ENCODE measurements around the gene C17orf114.

The C17orf114 gene

GRCh38 chr17:4789951-4790704 lies 12.0 kb downstream of the C17orf114 start:
- H3K4me1 ChIP-seq, result peaks cover 0 to 39% (median 7%) of the 10 kb centered on the region in 4 donors

GRCh38 chr17:4789701-4789950 lies 12.5 kb downstream of the C17orf114 start:
- Histone ChIP-seq H3K27me3 (no peaks in the 10 kb centered on the region), H3K4me1 (peaks cover 0 to 40% (median 7%) of the 10 kb centered on the region in 4 donors), H3K4me3 (peak overlapping the region; percentile 66 to 78 (median 72)), H3K36me3 (no peaks in the 10 kb centered on the region), H3K9me3 (no peaks in the 10 kb centered on the region), H3K27ac (peak overlapping the region; percentile 88 to 98 (median 92))
- DNase-seq, result no peak
- TF ChIP-seq CTCF (IDR thresholded peaks at IDR 0.05) (no peak), POLR2A (IDR thresholded peaks at IDR 0.05) (no peak)

More at GRCh38 chr17:4789951-4790704, 12.0 kb downstream of the C17orf114 start:
- H3K4me3 ChIP-seq, result peak overlapping the region; percentile 66 to 78 (median 72)
- DNase-seq, result peak; percentile 80 to 94 (median 93)
- no peaks in the 10 kb centered on the region for H3K27me3 ChIP-seq
- H3K36me3 ChIP-seq, result no peaks in the 10 kb centered on the region
- peak; percentile 80 to 82 for TF ChIP-seq POLR2A (IDR thresholded peaks at IDR 0.05)
- TF ChIP-seq CTCF (IDR thresholded peaks at IDR 0.05), result peak; percentile 61 to 99 (median 90)
- H3K9me3 ChIP-seq, result no peaks in the 10 kb centered on the region
- H3K27ac ChIP-seq, result peak overlapping the region; percentile 88 to 98 (median 92)

GRCh38 chr17:4788807-4789700 lies 13.1 kb downstream of the C17orf114 start, which contains the start of gene GLTPD2:
Gene GLTPD2, plus strand, starts transcription at chr17:4788964. Its CDS starts 48 bp downstream, at chr17:4789012.
- Histone ChIP-seq H3K4me1 (peaks cover 0 to 40% (median 7%) of the 10 kb centered on the region in 4 donors), H3K27me3 (no peaks in the 10 kb centered on the region), H3K4me3 (peak within 1 kb of the TSS; percentile 66 to 78 (median 72)), H3K36me3 (no peaks in the 10 kb centered on the region), H3K9me3 (no peaks in the 10 kb centered on the region), H3K27ac (peak within 1 kb of the TSS; percentile 88 to 98 (median 92))
- TF ChIP-seq POLR2A (IDR thresholded peaks at IDR 0.05) (peak in 1 of 2 donors; percentile 22), CTCF (IDR thresholded peaks at IDR 0.05) (no peak)
- DNase-seq, result peak in 1 of 3 donors; percentile 61

- H3K27me3 ChIP-seq, result no peaks in the 10 kb centered on the region
- no peaks in the 10 kb centered on the region for H3K9me3 ChIP-seq
- H3K27ac ChIP-seq, result peak overlapping the region in 3 of 4 donors; percentile 10 to 98 (median 92)
- H3K4me3 ChIP-seq, result peak overlapping the region in 2 of 4 donors; percentile 71 to 78
- TF ChIP-seq POLR2A (IDR thresholded peaks at IDR 0.05) (no peak), CTCF (IDR thresholded peaks at IDR 0.05) (no peak)
- H3K36me3 ChIP-seq, result no peaks in the 10 kb centered on the region
- H3K4me1 ChIP-seq, result peaks cover 0 to 40% (median 7%) of the 10 kb centered on the region in 4 donors
- no peak for DNase-seq
These were observed 13.8 kb downstream of the C17orf114 start for GRCh38 chr17:4788159-4788806.

- H3K27ac ChIP-seq, result no peak overlapping the region
These were observed 15.6 kb downstream of the C17orf114 start for GRCh38 chr17:4786516-4786915.

More at GRCh38 chr17:4786516-4786915, 15.6 kb downstream of the C17orf114 start:
- no peaks in the 10 kb centered on the region for H3K36me3 ChIP-seq
- no peak for DNase-seq
- TF ChIP-seq POLR2A (IDR thresholded peaks at IDR 0.05), result no peak
- no peak for TF ChIP-seq CTCF (IDR thresholded peaks at IDR 0.05)
- peak overlapping the region in 2 of 4 donors; percentile 23 to 25 for H3K4me3 ChIP-seq
- H3K9me3 ChIP-seq, result no peaks in the 10 kb centered on the region
- H3K4me1 ChIP-seq, result peaks cover 0 to 40% (median 7%) of the 10 kb centered on the region in 4 donors
- H3K27me3 ChIP-seq, result no peaks in the 10 kb centered on the region
